MCF 10A (cell line): ENCODE results near the gene TFDP1. TPM values are rescaled to one million over a fixed set of nuclear protein-coding genes. Genes with fewer than 3 reads are reported as not detected.

Experiments used
- BruUV-seq: library from RNA; stranded (reverse); fragments of 400-500 nt; replicated peaks from 2 replicates; lab custom pipeline; 2021; lab: Mats Ljungman, UMichigan
- CTCF ChIA-PET: fragments of 300-600 bp; sonication (Branson Sonifier 250); formaldehyde crosslinking; extraction: SDS; loops from one replicate; lab custom pipeline; 2021; ENCODE audit warnings: antibody characterized with exemption, inconsistent platforms; lab: Yijun Ruan, JAX
- POLR2A ChIA-PET: fragments of 300-600, 350-650 bp; sonication (Branson Sonifier 250); formaldehyde crosslinking; extraction: SDS; loops from one replicate; lab custom pipeline; 2020; ENCODE audit warnings: antibody characterized with exemption, inconsistent platforms; lab: Yijun Ruan, JAX
- DNase-seq: peaks from one replicate; pipeline ENCODE4 v3.0.0-alpha.2; 2018; ENCODE audit not compliant: unreplicated experiment
- H3K27ac Mint-ChIP-seq: one replicate; pipeline ENCODE4 v1.8.0; 2022; ENCODE audit warnings: mild to moderate bottlenecking, low read depth, mixed read lengths; ENCODE audit not compliant: unreplicated experiment
- H3K27me3 Mint-ChIP-seq: one replicate; pipeline ENCODE4 v1.8.0; 2022; ENCODE audit warnings: mixed read lengths; ENCODE audit not compliant: insufficient read depth, unreplicated experiment
- H3K36me3 Mint-ChIP-seq: one replicate; pipeline ENCODE4 v1.8.0; 2022; ENCODE audit warnings: mild to moderate bottlenecking, moderate library complexity, mixed read lengths; ENCODE audit not compliant: insufficient read depth, unreplicated experiment
- H3K4me1 Mint-ChIP-seq: one replicate; pipeline ENCODE4 v1.8.0; 2022; ENCODE audit warnings: mixed read lengths; ENCODE audit not compliant: insufficient read depth, unreplicated experiment
- H3K4me3 Mint-ChIP-seq: one replicate; pipeline ENCODE4 v1.8.0; 2022; ENCODE audit warnings: mild to moderate bottlenecking, moderate library complexity, mixed read lengths; ENCODE audit not compliant: unreplicated experiment
- H3K9me3 Mint-ChIP-seq: one replicate; pipeline ENCODE4 v1.8.0; 2022; ENCODE audit warnings: mixed read lengths; ENCODE audit not compliant: unreplicated experiment
- CTCF ChIP-seq: fragments of 200-600 bp; IDR thresholded peaks from one replicate; pipeline ENCODE4 v1.8.0; 2022; ENCODE audit warnings: antibody characterized with exemption, mild to moderate bottlenecking; ENCODE audit not compliant: unreplicated experiment
- intact Hi-C: fragments of 100-400 bp; cut with micrococcal nuclease; formaldehyde crosslinking; loops from 2 replicates; pipeline ENCODE4 v1.14.1; 2022
- total RNA-seq: library from RNA; stranded (reverse); gene quantifications from 2 replicates; pipeline ENCODE4 v1.2.3, GENCODE V29; 2022

The TFDP1 gene
- total RNA-seq, 1 experiment from 2014 or later, result 100 TPM

- no peak overlapping the region for H3K4me3 Mint-ChIP-seq
- H3K4me1 Mint-ChIP-seq, result peaks cover 5% of the 10 kb centered on the region
- H3K27me3 Mint-ChIP-seq, result peaks cover 15% of the 10 kb centered on the region
- no peaks in the 10 kb centered on the region for H3K36me3 Mint-ChIP-seq
- TF ChIP-seq CTCF, result no peak
- no peak for DNase-seq
- ChIA-PET CTCF (interaction anchor here (0.7 kb wide), 1 partner anchor 21 kb away, joined by 5 read pairs; no protein-coding TSS in a partner anchor), POLR2A (no interaction called here)
- H3K9me3 Mint-ChIP-seq, result no peaks in the 10 kb centered on the region
- H3K27ac Mint-ChIP-seq, result no peak overlapping the region
- intact Hi-C loops, result no loop called here
- no TSS peak for BruUV-seq
Observed at GRCh38 chr13:113566227-113566561, 18.4 kb upstream of the TFDP1 start.

GRCh38 chr13:113567681-113568080 is 16.9 kb upstream of the TFDP1 start:
- intact Hi-C loops, result loop anchor here (1.0 kb wide), 1 partner anchor 380 kb away; no protein-coding TSS in a partner anchor
- POLR2A ChIA-PET, result no interaction called here

GRCh38 chr13:113573065-113573464 is 11.5 kb upstream of the TFDP1 start:
- Mint-ChIP-seq H3K9me3 (peaks cover 16% of the 10 kb centered on the region), H3K36me3 (no peaks in the 10 kb centered on the region), H3K27ac (no peak overlapping the region), H3K27me3 (peaks cover 26% of the 10 kb centered on the region), H3K4me3 (no peak overlapping the region), H3K4me1 (no peaks in the 10 kb centered on the region)
- TF ChIP-seq CTCF, result no peak
- ChIA-PET POLR2A (no interaction called here), CTCF (interaction anchor here (0.6 kb wide), 1 partner anchor 378 kb away, joined by 3 read pairs; no protein-coding TSS in a partner anchor)
- intact Hi-C loops, result no loop called here
- DNase-seq, result no peak
- BruUV-seq, result no TSS peak

More at GRCh38 chr13:113567681-113568080, 16.9 kb upstream of the TFDP1 start:
- Mint-ChIP-seq H3K27me3 (peaks cover 15% of the 10 kb centered on the region), H3K36me3 (no peaks in the 10 kb centered on the region), H3K9me3 (no peaks in the 10 kb centered on the region), H3K4me1 (peaks cover 5% of the 10 kb centered on the region), H3K4me3 (no peak overlapping the region), H3K27ac (no peak overlapping the region)
- no peak for DNase-seq
- no TSS peak for BruUV-seq
- CTCF ChIA-PET, result interaction anchor here (0.5 to 0.6 kb wide), 2 partner anchors 9 to 90 kb away, joined by 3 read pairs; no protein-coding TSS in a partner anchor
- no peak for TF ChIP-seq CTCF

- TF ChIP-seq CTCF, result no peak
- ChIA-PET CTCF (no interaction called here), POLR2A (interaction anchor here (1.1 kb wide), 1 partner anchor 31 kb away, joined by 4 read pairs; no protein-coding TSS in a partner anchor)
- peaks cover 16% of the 10 kb centered on the region for H3K9me3 Mint-ChIP-seq
- H3K4me1 Mint-ChIP-seq, result no peaks in the 10 kb centered on the region
- BruUV-seq, result no TSS peak
- no peak overlapping the region for H3K27ac Mint-ChIP-seq
- no peaks in the 10 kb centered on the region for H3K36me3 Mint-ChIP-seq
- no peak overlapping the region for H3K4me3 Mint-ChIP-seq
- intact Hi-C loops, result no loop called here
- H3K27me3 Mint-ChIP-seq, result peaks cover 14% of the 10 kb centered on the region
- DNase-seq, result no peak
Observed at GRCh38 chr13:113576597-113576996, 8.0 kb upstream of the TFDP1 start.
